Measurements from ENCODE around the gene E2F3. TPM values are rescaled to one million over a fixed set of nuclear protein-coding genes. Genes with fewer than 3 reads are reported as not detected.

E2F3 gene
- total RNA-seq, 1 experiment from 2014 or later, result 27.1 TPM

DNA sequence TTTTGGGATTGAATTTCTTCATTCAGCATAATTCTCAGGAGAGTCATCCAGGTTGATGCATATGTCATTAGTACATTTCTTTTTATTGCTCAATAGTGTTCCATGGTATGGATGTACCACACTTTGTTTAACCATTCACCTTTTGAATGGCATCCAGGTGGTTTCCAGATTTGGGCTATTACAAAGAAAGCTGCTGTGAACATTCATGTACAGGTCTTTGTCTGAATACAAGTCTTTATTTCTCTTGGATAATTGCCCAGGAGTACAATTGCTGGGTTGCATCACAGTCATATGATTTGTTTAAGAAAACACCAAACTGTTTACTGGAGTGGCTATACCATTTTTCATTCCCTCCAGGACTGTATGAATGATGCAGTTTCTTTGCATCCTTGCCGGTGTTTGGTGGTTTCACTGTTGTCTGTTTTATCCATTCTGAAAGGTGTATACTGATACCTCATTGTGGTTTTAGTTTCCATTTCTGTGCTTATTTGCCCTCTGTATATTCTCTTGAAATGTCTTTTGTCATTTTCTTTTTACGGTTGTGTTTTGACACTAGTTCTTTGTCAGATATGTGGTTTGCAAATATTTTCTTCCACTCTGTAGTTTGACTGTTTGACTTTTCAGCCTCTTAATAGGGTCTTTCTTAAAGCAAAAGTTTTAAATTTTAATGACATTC lies 141.4 kb downstream of the E2F3 start:
- intact Hi-C loops (cut with micrococcal nuclease), result no loop called here
- Histone ChIP-seq H3K27me3 (ENCODE audit: insufficient read depth, low read length) (no peaks in the 10 kb centered on the region), H3K9me2 (ENCODE audit: insufficient read depth) (no peaks in the 10 kb centered on the region), H3K4me1 (ENCODE audit: control insufficient read depth in 1 of 2, insufficient read depth in 2 of 2, low read length in 2 of 2) (peaks cover 9 to 14% of the 10 kb centered on the region in 2 experiments; a peak in 2 of 4 replicates), H3K4me3 (replicated peaks in 1 of 2; ENCODE audit: low read depth in 1 of 2, low read length in 2 of 2) (no peak overlapping the region), H3K79me2 (ENCODE audit: insufficient read depth, low read length) (peaks cover 50% of the 10 kb centered on the region), H2AFZ (ENCODE audit: low read depth, low read length, poor library complexity, severe bottlenecking) (no peak overlapping the region), H3K4me2 (ENCODE audit: low read length) (no peak overlapping the region), H3K9me3 (ENCODE audit: control insufficient read depth in 1 of 2, insufficient read depth in 1 of 2, low read depth in 1 of 2, low read length in 2 of 2) (no peaks in the 10 kb centered on the region), H4K20me1 (ENCODE audit: insufficient read depth) (no peaks in the 10 kb centered on the region), H3K36me3 (ENCODE audit: control insufficient read depth in 1 of 2, insufficient read depth in 2 of 2, low read length in 2 of 2) (peaks cover 3 to 9% of the 10 kb centered on the region in 2 experiments; a peak in 3 of 4 replicates), H3K9ac (ENCODE audit: low read length) (no peak overlapping the region), H3K27ac (ENCODE audit: low read depth, low read length) (no peak overlapping the region)
- ChIA-PET RAD21 (ENCODE audit: low non-redundant PET in 1 of 2, low total read pairs in 2 of 2, uncharacterized antibody in 2 of 2, unreplicated experiment in 2 of 2) (no interaction called here), CTCF (no interaction called here), POLR2A (no interaction called here)
- BruUV-seq (replicated peaks), result no TSS peak
- no peak for DNase-seq (ENCODE audit: low read depth, low spot score)
- ATAC-seq, result peak; percentile 52
- TF ChIP-seq SP1 (IDR thresholded peaks at IDR 0.05; ENCODE audit: low read depth), result 0 out of 2 replicates have a peak, but pooled peaks have one; percentile 22
- TF ChIP-seq CEBPB (IDR thresholded peaks at IDR 0.05; ENCODE audit: low read depth), result peak; percentile 53
- TF ChIP-seq EZH2phosphoT487 (IDR thresholded peaks at IDR 0.05; ENCODE audit: borderline replicate concordance), result no peak
- TF ChIP-seq ZNF274 (IDR thresholded peaks at IDR 0.05; ENCODE audit: low read depth, low read length), result no peak
- no peak for TF ChIP-seq EZH2 (IDR thresholded peaks at IDR 0.05)
- TF ChIP-seq, protein P1, sequence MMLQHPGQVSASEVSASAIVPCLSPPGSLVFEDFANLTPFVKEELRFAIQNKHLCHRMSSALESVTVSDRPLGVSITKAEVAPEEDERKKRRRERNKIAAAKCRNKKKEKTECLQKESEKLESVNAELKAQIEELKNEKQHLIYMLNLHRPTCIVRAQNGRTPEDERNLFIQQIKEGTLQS (IDR thresholded peaks at IDR 0.05), result no peak; the same call in 1 of the 2 replicates
- no peak for TF ChIP-seq JUND (IDR thresholded peaks at IDR 0.05)
- TF ChIP-seq POLR2AphosphoS5 (IDR thresholded peaks at IDR 0.05; ENCODE audit: low read depth, low read length), result no peak

Other genes starting within 250 kb of the E2F3 start
- 11.7 TPM for gene MBOAT1, start 189.4 kb upstream of the E2F3 start, total RNA-seq (2021; ENCODE audit: unreplicated experiment)
- gene CDKAL1, start 132.6 kb downstream of the E2F3 start, total RNA-seq (2021; ENCODE audit: unreplicated experiment), result 14.9 TPM